GM12872 (cell line): ENCODE results near the gene CD164L2.

Experiments
- TF ChIP-seq, protein P1 (sequence below): IDR thresholded peaks from 3 replicates; pipeline ENCODE4 v1.5.1; 2011; ENCODE audit warnings: low read depth, mild to moderate bottlenecking, low read length, moderate library complexity; ENCODE audit not compliant: insufficient read depth

The CD164L2 gene

DNA sequence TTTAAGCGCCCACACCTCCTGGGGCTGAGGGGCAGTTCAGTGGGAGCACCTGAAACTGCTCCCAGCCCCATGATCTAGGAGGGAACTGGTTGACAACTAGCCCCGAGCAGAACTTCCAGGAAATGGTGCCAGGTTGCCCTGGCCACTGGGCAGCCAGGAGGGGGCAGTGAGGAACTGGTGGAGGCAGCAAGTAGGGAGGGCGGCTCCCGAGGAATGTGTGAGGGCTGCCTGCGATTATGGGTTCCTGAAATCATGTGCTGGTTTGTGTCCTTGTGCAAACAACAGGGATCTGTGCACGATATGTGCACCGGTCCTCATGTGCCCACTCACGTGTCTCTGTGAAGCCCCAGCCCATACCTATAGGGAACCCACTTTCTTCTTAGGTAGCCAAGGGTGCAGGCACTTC, 19.2 kb upstream of the CD164L2 start:
- TF ChIP-seq, protein P1, sequence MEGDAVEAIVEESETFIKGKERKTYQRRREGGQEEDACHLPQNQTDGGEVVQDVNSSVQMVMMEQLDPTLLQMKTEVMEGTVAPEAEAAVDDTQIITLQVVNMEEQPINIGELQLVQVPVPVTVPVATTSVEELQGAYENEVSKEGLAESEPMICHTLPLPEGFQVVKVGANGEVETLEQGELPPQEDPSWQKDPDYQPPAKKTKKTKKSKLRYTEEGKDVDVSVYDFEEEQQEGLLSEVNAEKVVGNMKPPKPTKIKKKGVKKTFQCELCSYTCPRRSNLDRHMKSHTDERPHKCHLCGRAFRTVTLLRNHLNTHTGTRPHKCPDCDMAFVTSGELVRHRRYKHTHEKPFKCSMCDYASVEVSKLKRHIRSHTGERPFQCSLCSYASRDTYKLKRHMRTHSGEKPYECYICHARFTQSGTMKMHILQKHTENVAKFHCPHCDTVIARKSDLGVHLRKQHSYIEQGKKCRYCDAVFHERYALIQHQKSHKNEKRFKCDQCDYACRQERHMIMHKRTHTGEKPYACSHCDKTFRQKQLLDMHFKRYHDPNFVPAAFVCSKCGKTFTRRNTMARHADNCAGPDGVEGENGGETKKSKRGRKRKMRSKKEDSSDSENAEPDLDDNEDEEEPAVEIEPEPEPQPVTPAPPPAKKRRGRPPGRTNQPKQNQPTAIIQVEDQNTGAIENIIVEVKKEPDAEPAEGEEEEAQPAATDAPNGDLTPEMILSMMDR: peak; percentile 42; the same call in 1 of the 3 replicates

DNA sequence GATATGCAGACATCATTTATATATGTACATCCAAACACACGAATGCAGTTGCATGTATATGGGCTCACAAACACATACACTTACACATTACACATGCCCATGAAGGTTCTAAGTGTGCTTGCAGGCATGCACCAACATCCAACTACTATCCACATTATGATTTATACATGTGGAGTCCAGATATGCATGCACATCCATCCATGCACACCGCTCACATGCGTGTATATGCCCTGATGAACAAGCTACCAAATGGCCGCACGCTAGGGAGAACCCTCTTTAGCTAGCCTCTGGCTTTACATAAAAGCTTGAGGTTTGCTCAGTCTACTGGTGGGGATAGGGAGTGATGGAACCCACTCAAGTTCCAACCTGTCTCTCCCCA, 17.8 kb upstream of the CD164L2 start:
- TF ChIP-seq, protein P1: no peak

DNA sequence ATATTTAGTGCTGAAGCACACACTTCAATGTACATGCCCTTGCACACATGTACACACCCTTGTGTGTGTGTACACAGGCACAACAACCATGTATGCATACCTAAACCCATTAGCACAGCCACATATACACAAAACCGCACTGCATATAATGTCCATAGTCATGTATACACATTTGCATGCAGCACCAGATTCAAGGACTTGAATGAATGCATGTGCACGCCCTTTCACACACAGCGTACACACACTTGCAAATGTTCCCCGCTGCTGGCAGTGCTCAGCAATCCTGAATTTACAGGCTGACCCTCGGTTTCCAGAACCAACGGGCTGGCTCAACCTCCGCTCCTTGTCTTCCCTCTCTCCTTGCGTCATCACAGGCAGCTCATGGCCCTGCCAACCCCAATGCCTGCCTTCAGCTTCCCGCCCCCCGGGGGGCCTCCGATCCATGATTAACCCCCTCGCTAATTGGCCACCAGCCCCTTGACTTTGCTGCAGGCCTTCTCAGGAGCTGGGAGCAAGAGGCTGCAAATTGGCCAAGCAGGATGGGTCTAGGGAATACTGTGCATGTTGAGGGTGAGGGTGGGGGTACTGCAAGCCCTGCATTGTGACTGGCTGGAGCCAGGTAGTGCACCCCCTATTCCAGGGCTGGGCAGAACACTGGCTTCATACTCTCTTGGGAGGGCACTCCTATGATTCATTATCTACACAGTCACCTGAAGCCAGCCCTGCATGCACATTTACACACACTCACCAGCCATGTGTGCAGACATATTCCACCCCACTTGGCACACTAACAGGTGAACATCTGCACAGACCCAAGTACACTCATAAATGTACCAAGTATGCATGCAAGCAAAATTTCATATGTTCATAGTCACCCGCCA, 17.2 kb upstream of the CD164L2 start:
- TF ChIP-seq, protein P1: no peak

DNA sequence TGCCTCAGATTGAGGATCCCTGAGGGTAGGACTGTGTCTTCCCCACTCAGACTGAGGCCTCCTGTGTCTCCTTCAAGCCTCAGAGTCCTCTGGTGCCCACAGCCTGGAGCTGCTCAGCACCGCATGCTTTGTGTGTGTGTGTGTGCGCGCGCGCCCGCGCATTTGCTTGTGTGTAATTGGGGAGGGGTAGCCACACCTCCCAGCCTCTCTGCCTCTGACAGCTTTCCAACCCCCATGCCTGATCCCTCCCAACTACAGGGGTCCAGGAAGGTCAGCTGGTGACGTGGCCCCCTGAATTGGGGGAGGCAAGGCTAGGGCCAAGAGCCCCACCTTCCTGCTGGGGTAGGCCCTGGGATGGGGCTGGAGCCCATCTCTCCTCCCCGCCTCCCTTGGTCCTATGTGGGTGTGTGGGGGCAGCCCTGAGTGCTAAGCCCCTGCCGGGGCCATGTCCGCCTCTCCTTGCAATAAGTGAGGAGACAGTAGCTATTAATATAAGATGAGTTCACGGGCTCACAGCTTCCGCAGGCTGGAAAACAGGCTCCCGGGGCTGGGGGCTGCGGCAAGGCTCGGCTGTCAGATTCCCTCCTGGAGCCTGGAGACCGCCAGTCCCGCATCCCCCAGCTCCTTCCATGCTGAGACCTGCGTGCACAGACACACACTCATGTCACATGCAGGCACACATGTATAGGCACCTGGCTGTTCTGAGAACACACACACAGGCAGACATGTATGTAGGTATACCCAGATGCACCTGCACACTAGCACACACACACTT, 16.3 kb upstream of the CD164L2 start:
- TF ChIP-seq, protein P1: no peak

DNA sequence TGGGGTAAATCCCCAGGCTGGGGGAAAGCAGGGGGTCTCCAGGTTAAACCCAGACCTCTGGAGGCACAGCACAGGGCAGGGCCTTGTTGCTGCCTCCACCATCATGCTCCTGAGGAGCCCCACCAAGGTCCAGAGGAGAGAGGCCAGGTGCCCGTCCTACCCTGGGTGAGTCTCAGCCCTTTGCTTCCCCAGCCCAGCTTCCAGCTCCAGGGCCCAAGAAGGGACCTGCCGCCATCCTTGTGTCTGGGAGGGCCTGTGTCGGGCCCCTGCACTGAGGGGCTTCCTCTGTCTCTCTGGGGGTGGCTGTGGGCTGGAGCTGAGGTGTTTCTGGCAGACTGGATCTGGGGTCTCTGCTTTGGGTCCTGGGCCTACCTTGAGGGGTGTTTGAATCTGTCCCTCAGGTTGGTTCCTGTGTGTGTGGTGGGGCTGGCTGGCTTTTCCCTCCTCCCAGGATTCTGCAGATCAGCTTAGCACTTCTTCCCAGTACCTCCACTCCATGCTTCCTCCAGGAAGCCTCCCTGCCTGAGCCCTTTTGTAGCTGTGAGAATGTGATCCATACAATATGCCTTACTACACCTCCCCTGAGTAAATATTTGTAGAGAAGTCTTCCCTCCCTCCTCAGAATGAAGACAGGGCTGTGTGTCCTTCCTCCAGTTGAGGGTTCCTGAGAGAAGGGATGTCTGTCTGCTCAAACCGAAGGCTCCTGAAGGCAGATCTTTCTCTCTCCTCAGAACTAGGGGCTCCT, 15.4 kb upstream of the CD164L2 start:
- TF ChIP-seq, protein P1: no peak

DNA sequence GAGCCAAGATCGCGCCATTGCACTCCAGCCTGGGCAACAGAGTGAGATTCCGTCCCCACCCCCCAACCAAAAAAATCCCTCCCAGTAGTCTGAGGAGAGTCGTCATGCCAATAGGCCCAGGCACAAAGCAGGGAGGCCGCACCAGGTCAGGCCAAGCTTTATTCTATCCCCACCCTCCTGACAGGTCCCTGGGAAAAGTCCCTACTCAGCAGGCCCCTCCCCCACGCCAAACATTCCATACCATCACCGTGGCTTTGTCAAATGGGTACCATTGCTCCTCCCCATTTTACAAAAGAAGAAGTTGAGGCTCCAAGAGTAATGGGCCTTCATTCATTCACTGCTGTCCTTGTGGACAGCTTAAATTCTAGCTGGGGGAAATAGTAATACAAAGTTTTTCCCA, 14.6 kb upstream of the CD164L2 start:
- TF ChIP-seq, protein P1: no peak

DNA sequence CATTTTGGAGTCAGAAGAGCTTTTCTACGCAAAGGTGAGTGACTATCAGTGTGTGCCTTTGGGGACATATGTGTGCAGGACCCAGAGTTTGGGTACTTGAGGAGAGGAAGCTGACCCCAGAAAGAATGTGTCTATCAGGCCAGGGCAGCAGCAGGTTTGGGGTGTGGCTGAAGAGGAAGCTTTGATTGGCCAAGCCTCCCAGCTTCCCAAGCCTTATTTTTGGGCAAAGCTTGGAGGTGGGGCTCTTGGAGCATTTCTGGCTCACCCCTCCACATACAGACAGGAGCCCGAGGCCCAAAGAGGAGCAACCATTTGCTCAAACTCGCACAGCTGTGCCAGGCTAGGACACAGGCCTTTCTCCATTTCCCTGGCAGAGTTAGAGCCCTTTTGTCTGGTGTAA, 14.0 kb upstream of the CD164L2 start:
- TF ChIP-seq, protein P1: no peak
